Transverse colon (tissue), 4 donors: Measurements from ENCODE around the gene PRKG1. TPM values are rescaled to one million over a fixed set of nuclear protein-coding genes. Genes with fewer than 3 reads are reported as not detected.
"Not testable (repeated sequence)": the region's sequence is repeated elsewhere in the genome, so short reads cannot be mapped to it uniquely, and the experiment has no call there.

Experiments
- DNase-seq: peaks from one replicate; pipeline ENCODE4 v3.0.0-alpha.2; 2019
- H3K27ac ChIP-seq, 4 donors: fragments of 200-600 bp; sonication (generic); 2 replicates each; pipeline ENCODE4 v1.5.1; 2016 to 2018; ENCODE audit warnings: inconsistent platforms in 4 of 4
- H3K27me3 ChIP-seq: fragments of 200-600 bp; sonication (generic); 2 replicates; pipeline ENCODE4 v1.5.1; 2017; ENCODE audit warnings: inconsistent platforms
- H3K36me3 ChIP-seq, 4 donors: fragments of 200-600 bp; sonication (generic); 2 replicates each; pipeline ENCODE4 v1.5.1; 2017 to 2019; ENCODE audit warnings: inconsistent platforms in 4 of 4
- H3K4me1 ChIP-seq, 4 donors: fragments of 200-600 bp; sonication (generic); 2 replicates each; pipeline ENCODE4 v1.5.1; 2017 to 2020; ENCODE audit warnings: inconsistent platforms in 4 of 4
- H3K4me3 ChIP-seq, 4 donors: fragments of 200-600 bp; sonication (generic); 1 replicate in 1 of 4; 2 replicates in 3 of 4; pipeline versions ENCODE4 v1.5.1 to v1.6.1; 2017 to 2019; ENCODE audit warnings: inconsistent platforms in 4 of 4
- H3K9me3 ChIP-seq, 2 donors: fragments of 200-600 bp; sonication (generic); 2 replicates each; pipeline ENCODE4 v1.5.1; 2017 to 2019; ENCODE audit warnings: inconsistent platforms in 2 of 2
- EP300 ChIP-seq: sonication (generic); formaldehyde crosslinking; IDR thresholded peaks from one replicate; pipeline ENCODE4 v1.6.1; 2017; ENCODE audit warnings: antibody characterized with exemption, low read depth
- POLR2A ChIP-seq: fragments of 450-650 bp; IDR thresholded peaks from one replicate; pipeline ENCODE4 v1.6.1; 2016; ENCODE audit warnings: antibody characterized with exemption, mild to moderate bottlenecking, moderate library complexity
- POLR2AphosphoS5 ChIP-seq, 3 donors: sonication (generic); formaldehyde crosslinking; IDR thresholded peaks; one replicate each; pipeline ENCODE4 v1.6.1; 2016; ENCODE audit warnings: antibody characterized with exemption in 3 of 3
- WGBS, 2 donors: methylation state at CpG; one replicate each; pipeline ENCODE4 v1.1.5; 2018; ENCODE audit warnings: low coverage in 1 of 2; 5-methylcytosine and 5-hydroxymethylcytosine counted together
- in situ Hi-C, 4 donors: fragments of 200-750 bp; cut with MboI; loops; one replicate each; pipeline versions ENCODE4 v1.15.0 to v1.15.1; 2017; ENCODE audit warnings: low sequenced_read_pairs in 3 of 4, low pct_ligation_motif_present in 1 of 4, low pct_unique_long_range_greater_than_20kb in 1 of 4
- intact Hi-C: fragments of 100-400 bp; cut with DNase I; formaldehyde crosslinking; loops from one replicate; pipeline ENCODE4 v1.15.1; 2023; ENCODE audit warnings: low total_unique reads
- total RNA-seq, 4 donors: library from RNA; depleted of rRNA; stranded (reverse); fragments of >200 nt; gene quantifications; one replicate each; pipeline ENCODE4 v1.1.0, GENCODE V29; 2016
- TF ChIP-seq, protein P1 (sequence below), 5 experiments: fragments of 200-600 bp in 3 of 5; fragments of 450-650 bp in 2 of 5; sonication (generic) in 3 of 5; IDR thresholded peaks; 1 replicate in 2 of 5; 2 replicates in 3 of 5; pipeline ENCODE4 v1.5.1; 2016 to 2017; ENCODE audit warnings: antibody characterized with exemption in 5 of 5, inconsistent platforms in 3 of 5, mild to moderate bottlenecking in 2 of 5, moderate library complexity in 1 of 5

The PRKG1 gene
- total RNA-seq, 4 donors from 2014 or later = 17.6 to 30.6 (median 26.9) TPM

DNA sequence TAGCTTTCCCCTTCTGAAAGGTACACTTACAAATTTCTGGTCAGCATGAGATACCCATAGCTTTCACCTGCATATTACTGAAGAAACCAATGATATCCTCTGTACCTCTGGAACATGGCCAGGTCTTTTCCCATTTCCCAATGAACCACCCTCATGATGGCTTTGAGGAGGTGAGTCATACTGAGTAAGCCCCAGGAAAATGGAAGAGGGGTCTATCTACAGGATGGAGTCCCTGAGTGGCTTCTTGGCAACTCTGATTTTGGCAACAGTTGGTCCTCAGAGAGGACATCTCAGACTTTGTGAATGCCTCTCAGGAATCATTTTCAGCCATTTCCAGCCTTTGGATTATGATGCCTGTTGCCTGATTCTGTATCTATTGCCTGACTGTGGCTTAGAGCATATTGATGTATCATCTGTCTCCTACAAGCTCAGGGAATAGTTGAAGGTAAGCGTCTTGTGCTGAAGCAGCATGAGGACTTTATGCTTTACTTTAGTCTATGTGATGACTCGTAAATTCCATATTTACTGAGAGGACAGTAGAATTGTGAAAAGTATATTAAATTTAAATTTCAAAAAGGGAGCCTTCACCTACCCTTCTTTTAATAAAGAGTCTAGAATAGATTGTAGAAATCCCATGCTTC lies 1155.1 kb downstream of the PRKG1 start:
- no peaks in the 10 kb centered on the region for H3K36me3 ChIP-seq
- no peaks in the 10 kb centered on the region for H3K9me3 ChIP-seq
- 90 to 92% methylated on average over 2 of the region's 2 CpGs for WGBS, 2 donors
- H3K27ac ChIP-seq = no peak overlapping the region
- TF ChIP-seq, protein P1, sequence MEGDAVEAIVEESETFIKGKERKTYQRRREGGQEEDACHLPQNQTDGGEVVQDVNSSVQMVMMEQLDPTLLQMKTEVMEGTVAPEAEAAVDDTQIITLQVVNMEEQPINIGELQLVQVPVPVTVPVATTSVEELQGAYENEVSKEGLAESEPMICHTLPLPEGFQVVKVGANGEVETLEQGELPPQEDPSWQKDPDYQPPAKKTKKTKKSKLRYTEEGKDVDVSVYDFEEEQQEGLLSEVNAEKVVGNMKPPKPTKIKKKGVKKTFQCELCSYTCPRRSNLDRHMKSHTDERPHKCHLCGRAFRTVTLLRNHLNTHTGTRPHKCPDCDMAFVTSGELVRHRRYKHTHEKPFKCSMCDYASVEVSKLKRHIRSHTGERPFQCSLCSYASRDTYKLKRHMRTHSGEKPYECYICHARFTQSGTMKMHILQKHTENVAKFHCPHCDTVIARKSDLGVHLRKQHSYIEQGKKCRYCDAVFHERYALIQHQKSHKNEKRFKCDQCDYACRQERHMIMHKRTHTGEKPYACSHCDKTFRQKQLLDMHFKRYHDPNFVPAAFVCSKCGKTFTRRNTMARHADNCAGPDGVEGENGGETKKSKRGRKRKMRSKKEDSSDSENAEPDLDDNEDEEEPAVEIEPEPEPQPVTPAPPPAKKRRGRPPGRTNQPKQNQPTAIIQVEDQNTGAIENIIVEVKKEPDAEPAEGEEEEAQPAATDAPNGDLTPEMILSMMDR (IDR thresholded peaks at IDR 0.05) = no peak
- TF ChIP-seq POLR2A (no peak), POLR2AphosphoS5 (IDR thresholded peaks at IDR 0.05) (no peak), EP300 (no peak)
- H3K4me1 ChIP-seq = peaks cover 0 to 12% (median 6%) of the 10 kb centered on the region in 4 donors
- H3K4me3 ChIP-seq = no peak overlapping the region
- in situ Hi-C loops (no loop called here), intact Hi-C loops (no loop called here)
- no peak for DNase-seq
- no peaks in the 10 kb centered on the region for H3K27me3 ChIP-seq

DNA sequence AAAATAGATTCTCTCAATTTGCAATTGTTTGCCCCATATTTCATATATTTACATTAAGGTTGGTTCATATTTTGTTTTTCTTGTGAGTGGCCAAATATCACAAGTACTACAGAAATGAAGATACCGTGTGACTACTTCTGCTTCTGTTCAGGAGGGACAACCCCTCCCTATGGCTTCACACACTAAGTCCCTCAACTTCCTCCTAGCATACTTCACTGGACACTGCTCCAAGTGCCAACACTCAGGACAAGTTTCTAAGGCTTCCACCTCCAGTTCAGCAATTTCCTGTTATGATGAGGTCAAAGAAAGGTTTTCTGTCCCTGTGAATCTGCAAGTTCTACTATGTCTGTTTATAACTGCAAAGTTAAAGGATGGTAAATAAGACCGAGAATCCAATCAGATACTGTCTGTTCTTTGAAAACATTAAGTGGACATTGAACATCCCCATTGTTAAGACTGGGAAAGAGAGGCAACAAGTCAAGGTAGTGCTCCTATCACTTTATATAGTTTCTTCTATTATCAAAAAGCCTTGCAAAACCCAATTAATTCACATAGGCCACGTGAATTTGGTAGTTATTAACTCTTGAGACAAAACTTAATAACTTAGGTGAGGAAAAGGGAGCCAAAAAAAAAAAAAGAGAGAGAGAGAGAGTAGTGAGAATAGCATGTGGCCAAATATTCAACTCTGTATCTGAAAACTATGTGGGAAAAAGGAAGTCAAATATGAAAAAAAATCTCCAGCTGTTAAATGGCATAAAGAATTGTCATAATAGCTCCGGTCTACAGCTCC lies 1158.5 kb downstream of the PRKG1 start:
- DNase-seq = peak; percentile 15
- in situ Hi-C loops = no loop called here
- intact Hi-C loops = no loop called here
- no peaks in the 10 kb centered on the region for H3K27me3 ChIP-seq
- TF ChIP-seq POLR2AphosphoS5 (IDR thresholded peaks at IDR 0.05) = peak in 1 of 3 donors; percentile 14
- TF ChIP-seq EP300 = no peak
- TF ChIP-seq, protein P1 (IDR thresholded peaks at IDR 0.05) = no peak
- TF ChIP-seq POLR2A = no peak
- H3K4me1 ChIP-seq = peaks cover 0 to 12% (median 6%) of the 10 kb centered on the region in 4 donors
- H3K9me3 ChIP-seq = no peaks in the 10 kb centered on the region
- 14 to 31% methylated on average over 2 to 4 of the region's 4 CpGs for WGBS, 2 donors
- H3K36me3 ChIP-seq = no peaks in the 10 kb centered on the region
- H3K27ac ChIP-seq = peak overlapping the region; percentile 15 to 82 (median 73)
- peak overlapping the region in 3 of 4 donors; percentile 16 to 38 (median 19) for H3K4me3 ChIP-seq

DNA sequence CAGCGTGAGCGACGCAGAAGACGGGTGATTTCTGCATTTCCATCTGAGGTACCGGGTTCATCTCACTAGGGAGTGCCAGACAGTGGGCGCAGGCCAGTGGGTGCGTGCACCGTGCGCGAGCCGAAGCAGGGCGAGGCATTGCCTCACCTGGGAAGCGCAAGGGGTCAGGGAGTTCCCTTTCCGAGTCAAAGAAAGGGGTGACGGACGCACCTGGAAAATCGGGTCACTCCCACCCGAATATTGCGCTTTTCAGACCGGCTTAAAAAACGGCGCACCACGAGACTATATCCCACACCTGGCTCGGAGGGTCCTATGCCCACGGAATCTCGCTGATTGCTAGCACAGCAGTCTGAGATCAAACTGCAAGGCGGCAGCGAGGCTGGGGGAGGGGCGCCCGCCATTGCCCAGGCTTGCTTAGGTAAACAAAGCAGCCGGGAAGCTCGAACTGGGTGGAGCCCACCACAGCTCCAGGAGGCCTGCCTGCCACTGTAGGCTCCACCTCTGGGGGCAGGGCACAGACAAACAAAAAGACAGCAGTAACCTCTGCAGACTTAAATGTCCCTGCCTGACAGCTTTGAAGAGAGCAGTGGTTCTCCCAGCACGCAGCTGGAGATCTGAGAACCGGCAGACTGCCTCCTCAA lies 1159.2 kb downstream of the PRKG1 start:
- 13% methylated on average over 6 of the region's 34 CpGs; no CpG with 5 or more reads in 1 of the 2 donors for WGBS, 2 donors
- in situ Hi-C loops, H3K9me3 ChIP-seq, H3K27me3 ChIP-seq, DNase-seq, intact Hi-C loops, H3K36me3 ChIP-seq: not testable (repeated sequence)
- Histone ChIP-seq H3K27ac (peak overlapping the region; percentile 15 to 82 (median 73)), H3K4me3 (peak overlapping the region in 3 of 4 donors; percentile 16 to 38 (median 19)), H3K4me1 (peaks cover 0 to 12% (median 6%) of the 10 kb centered on the region in 4 donors)

DNA sequence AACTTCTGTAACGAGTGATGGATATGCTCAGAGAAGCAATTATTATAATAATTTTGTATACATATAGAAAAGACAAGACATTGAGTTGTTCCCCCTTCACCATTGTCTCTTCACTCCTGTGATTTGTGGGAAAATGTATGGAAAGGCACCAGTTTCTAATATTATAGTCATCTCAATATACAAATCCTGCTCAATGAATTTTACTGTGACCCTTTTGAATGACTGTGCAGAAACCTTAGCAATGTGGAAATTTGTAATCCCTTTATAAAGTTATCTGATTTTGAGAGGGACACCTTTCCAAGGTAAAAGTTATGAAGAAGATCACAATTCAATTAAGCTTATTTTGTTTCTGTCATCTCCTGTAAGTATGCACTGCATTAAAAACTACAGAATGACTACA lies 1165.5 kb downstream of the PRKG1 start:
- Histone ChIP-seq H3K4me3 (no peak overlapping the region), H3K4me1 (no peaks in the 10 kb centered on the region), H3K36me3 (no peaks in the 10 kb centered on the region), H3K27me3 (no peaks in the 10 kb centered on the region), H3K27ac (no peak overlapping the region), H3K9me3 (no peaks in the 10 kb centered on the region)
- 79 to 80% methylated on average over 1 of the region's 1 CpG for WGBS, 2 donors
- intact Hi-C loops (no loop called here), in situ Hi-C loops (no loop called here)
- no peak for DNase-seq
- TF ChIP-seq POLR2A (no peak), EP300 (no peak), POLR2AphosphoS5 (IDR thresholded peaks at IDR 0.05) (no peak)
- TF ChIP-seq, protein P1 (IDR thresholded peaks at IDR 0.05) = no peak
